ENCODE measurements around the gene NAALADL2.
"Not testable (repeated sequence)": the region's sequence is repeated elsewhere in the genome, so short reads cannot be mapped to it uniquely, and the experiment has no call there.

NAALADL2 gene

DNA sequence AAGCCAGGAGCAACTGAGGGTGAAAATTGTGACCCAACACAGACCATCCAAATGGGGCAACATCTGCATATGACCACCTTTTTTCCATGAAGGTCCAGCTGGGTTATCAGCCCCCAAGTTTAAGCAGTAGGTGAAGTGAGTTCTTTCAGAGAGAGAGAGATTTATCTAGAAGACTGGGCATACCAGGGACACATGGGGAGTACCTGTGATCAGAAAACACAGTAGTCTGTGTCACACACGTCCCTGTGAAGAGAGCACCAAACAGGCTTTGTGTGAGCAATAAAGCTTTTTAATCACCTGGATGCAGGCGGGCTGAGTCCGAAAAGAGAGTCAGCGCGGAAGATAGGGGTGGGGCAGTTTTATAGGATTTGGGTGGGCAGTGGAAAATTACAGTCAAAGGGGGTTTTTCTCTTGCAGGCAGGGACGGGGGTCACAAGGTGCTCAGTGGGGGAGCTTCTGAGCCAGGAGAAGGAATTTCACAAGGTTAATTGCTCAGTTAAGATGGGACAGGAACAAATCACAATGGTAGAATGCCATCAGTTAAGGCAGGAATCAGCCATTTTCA is 966.0 kb downstream of the NAALADL2 start:
- not testable (repeated sequence) for DNase-seq

- no peak for DNase-seq
Observed at GRCh38 chr3:175826759-175827158, 967.6 kb downstream of the NAALADL2 start.

- DNase-seq, result not testable (repeated sequence)
Observed at GRCh38 chr3:175829809-175830208, 970.7 kb downstream of the NAALADL2 start.

- DNase-seq, result not testable (repeated sequence)
Observed at GRCh38 chr3:175835763-175836162, 976.6 kb downstream of the NAALADL2 start.

GRCh38 chr3:175836617-175837016 is 977.5 kb downstream of the NAALADL2 start:
- DNase-seq, result no peak

DNA sequence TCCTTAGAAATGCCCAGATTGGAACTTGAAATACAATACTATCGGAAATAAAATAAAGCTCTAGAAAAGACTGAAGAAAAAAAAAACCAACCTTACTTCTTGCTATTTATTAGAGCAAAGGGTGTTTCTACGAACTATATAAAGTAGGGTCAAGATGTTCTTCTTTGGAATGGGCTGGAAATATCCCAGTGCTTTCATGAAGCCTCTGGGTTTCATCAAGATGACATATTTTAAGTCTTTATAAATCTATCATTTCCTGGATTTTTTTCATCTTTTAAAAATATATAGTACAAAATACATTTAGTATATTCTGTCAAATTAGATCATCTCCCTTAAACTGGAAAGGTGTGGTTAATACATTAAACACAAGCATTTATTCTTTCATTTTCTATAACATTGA is 978.8 kb downstream of the NAALADL2 start:
- no peak for DNase-seq

- no peak for DNase-seq
Observed at GRCh38 chr3:175839366-175840005, 980.4 kb downstream of the NAALADL2 start.

- peak; percentile 99 for DNase-seq
Observed at GRCh38 chr3:175851541-175851940, 992.4 kb downstream of the NAALADL2 start.

GRCh38 chr3:175852560-175852959 is 993.4 kb downstream of the NAALADL2 start:
- DNase-seq, result no peak

- DNase-seq, result no peak
Observed at GRCh38 chr3:175857666-175858270, 998.6 kb downstream of the NAALADL2 start.
